HepG2 (cell line): Measurements from ENCODE around the gene LITAFD. TPM values are rescaled to one million over a fixed set of nuclear protein-coding genes. Genes with fewer than 3 reads are reported as not detected.

ENCODE experiments used
- ATAC-seq: fragments of 200-7000 bp; cut with Tn5 transposase; 3 replicates; pipeline ENCODE4 v1.9.1; 2020; ENCODE audit warnings: mild to moderate bottlenecking, moderate library complexity
- BruUV-seq: library from RNA; stranded (reverse); fragments of 400-500 nt; replicated peaks from 2 replicates; lab custom pipeline; 2021; lab: Mats Ljungman, UMichigan
- CTCF ChIA-PET: fragments of 300-600 bp; formaldehyde crosslinking; extraction: SDS; loops from one replicate; lab custom pipeline; 2021; ENCODE audit warnings: low total read pairs, inconsistent platforms, low intra/inter-chr PET ratio; lab: Yijun Ruan, JAX
- POLR2A ChIA-PET: fragments of 350-600 bp; sonication (Branson Sonifier 250); formaldehyde crosslinking; loops from one replicate; lab custom pipeline; 2020; ENCODE audit warnings: antibody characterized with exemption, inconsistent platforms; lab: Yijun Ruan, JAX
- DNase-seq: peaks from one replicate; pipeline ENCODE4 v3.0.0-alpha.2; 2015; ENCODE audit warnings: low spot score
- FAIRE-seq: peaks from 3 replicates; lab custom pipeline; 2011; peaks lifted over from hg19 to GRCh38; lab: Jason Lieb, UNC
- H2AFZ ChIP-seq: one replicate; pipeline ENCODE4 v1.6.1; 2011; ENCODE audit warnings: low read length, inconsistent platforms
- H3K27ac ChIP-seq: fragments of 300-600 bp; 3 replicates; pipeline ENCODE4 v1.8.0; 2011; ENCODE audit warnings: mixed run types, mild to moderate bottlenecking, mixed read lengths, low read length, inconsistent platforms; ENCODE audit not compliant: insufficient read depth; ENCODE audit errors: extremely low read length
- H3K27me3 ChIP-seq, 2 experiments: fragments of 200-600 bp in 1 of 2; 2 replicates in 1 of 2; 3 replicates in 1 of 2; pipeline versions ENCODE4 v1.6.0 to v1.8.0; 2011; ENCODE audit warnings: low read length in 2 of 2, mild to moderate bottlenecking in 2 of 2, moderate library complexity in 2 of 2, inconsistent platforms in 1 of 2; ENCODE audit not compliant: insufficient read depth in 2 of 2, control insufficient read depth in 1 of 2
- H3K36me3 ChIP-seq, 2 experiments: fragments of 200-600 bp in 1 of 2; replicated peaks in 1 of 2; 2 replicates in 1 of 2; 3 replicates in 1 of 2; pipeline versions ENCODE4 v1.5.1 to v1.8.0; 2011; ENCODE audit warnings: low read length in 2 of 2, inconsistent platforms in 1 of 2; ENCODE audit not compliant: insufficient read depth in 2 of 2, control insufficient read depth in 1 of 2
- H3K4me1 ChIP-seq: 2 replicates; pipeline ENCODE4 v1.5.1; 2012; ENCODE audit warnings: low read length, inconsistent platforms; ENCODE audit not compliant: insufficient read depth
- H3K4me2 ChIP-seq: 2 replicates; pipeline ENCODE4 v1.6.0; 2011; ENCODE audit warnings: low read depth, low read length, inconsistent platforms
- H3K4me3 ChIP-seq, 3 experiments: fragments of 200-600 bp in 1 of 3; sonication (generic), shearing (Covaris generic) in 1 of 3; replicated peaks in 1 of 3; 2 replicates each; pipeline ENCODE4 v1.5.1; 2011 to 2016; ENCODE audit warnings: low read length in 3 of 3, inconsistent platforms in 2 of 3, low read depth in 2 of 3, mild to moderate bottlenecking in 2 of 3, control low read depth in 1 of 3, mixed read lengths in 1 of 3; ENCODE audit not compliant: insufficient read depth in 1 of 3
- H3K79me2 ChIP-seq: one replicate; pipeline ENCODE4 v1.6.1; 2011; ENCODE audit warnings: low read length, inconsistent platforms; ENCODE audit not compliant: insufficient read depth
- H3K9ac ChIP-seq: 2 replicates; pipeline ENCODE4 v1.6.0; 2011; ENCODE audit warnings: mild to moderate bottlenecking, low read depth, low read length, inconsistent platforms; ENCODE audit not compliant: insufficient read depth
- H3K9me3 ChIP-seq: 2 replicates; pipeline ENCODE4 v1.5.1; 2012; ENCODE audit warnings: mild to moderate bottlenecking, low read length
- H4K20me1 ChIP-seq: 2 replicates; pipeline ENCODE4 v1.6.0; 2011; ENCODE audit warnings: inconsistent platforms, mild to moderate bottlenecking, low read length, moderate library complexity; ENCODE audit not compliant: insufficient read depth
- AGO2 ChIP-seq: fragments of 200-400 bp; formaldehyde crosslinking; optimal IDR thresholded peaks from 2 replicates; pipeline ENCODE3; 2017; ENCODE audit warnings: mild to moderate bottlenecking, low read depth, low read length, moderate library complexity
- NFRKB ChIP-seq: fragments of 450-650 bp; IDR thresholded peaks from 2 replicates; pipeline ENCODE4 v1.6.1; 2017
- RBM22 ChIP-seq: fragments of 200-400 bp; formaldehyde crosslinking; optimal IDR thresholded peaks from 2 replicates; pipeline ENCODE3; 2017; ENCODE audit warnings: mild to moderate bottlenecking, low read length, moderate library complexity
- SOX5 ChIP-seq: IDR thresholded peaks from 2 replicates; pipeline ENCODE4 v1.6.1; 2016; ENCODE audit warnings: borderline replicate concordance
- ZNF282 ChIP-seq: fragments of 450-650 bp; IDR thresholded peaks from 2 replicates; pipeline ENCODE4 v1.6.1; 2018; ENCODE audit not compliant: partially characterized antibody
- WGBS: methylation state at CpG from one replicate; pipeline ENCODE4 v1.1.6; 2017; ENCODE audit warnings: low lambda C conversion rate; 5-methylcytosine and 5-hydroxymethylcytosine counted together
- in situ Hi-C: cut with HindIII; loops from 2 replicates; pipeline ENCODE4 v1.10.0; 2017; ENCODE audit warnings: low pct_unique_long_range_greater_than_20kb; ENCODE audit not compliant: extremely low pct_ligation_motif_present
- intact Hi-C: fragments of 100-400 bp; cut with micrococcal nuclease; formaldehyde crosslinking; loops from one replicate; pipeline ENCODE4 v1.10.0; 2022; ENCODE audit not compliant: unreplicated experiment
- polyA plus RNA-seq, 8 experiments: library from polyadenylated mRNA; depleted of rRNA in 3 of 8; stranded (reverse) in 7 of 8; unstranded in 1 of 8; fragments of >200 nt; fragmentation: Illumina TruSeq in 4 of 8; extraction: Trizol in 4 of 8; gene quantifications; 2 replicates each; pipeline versions ENCODE4 v1.2.1 to v1.2.3, GENCODE V29; 2011 to 2016; ENCODE audit warnings: low read depth in 4 of 8, missing spikeins in 1 of 8, mixed read lengths in 1 of 8; ENCODE audit not compliant: insufficient read depth in 1 of 8
- total RNA-seq, 5 experiments: library from RNA; depleted of rRNA; stranded (reverse); fragments of >200 nt; fragmentation: Illumina TruSeq; extraction: Trizol; gene quantifications; 2 replicates each; pipeline ENCODE4 v1.2.3, GENCODE V29; 2016; ENCODE audit warnings: low read depth in 1 of 5
- TF ChIP-seq, protein P1 (sequence below): sonication (generic); formaldehyde crosslinking; IDR thresholded peaks from 2 replicates; pipeline ENCODE4 v1.4.0; 2020; ENCODE audit warnings: low read depth, missing genetic modification reagents
- TF ChIP-seq, protein P2 (sequence below): sonication (generic); formaldehyde crosslinking; conservative IDR thresholded peaks from 2 replicates; pipeline ENCODE4 v1.8.1; 2023; ENCODE audit warnings: missing genetic modification reagents

Gene LITAFD
- total and polyA plus RNA-seq, 2 of the 13 experiments (the other 11 are each of a cell fraction or from before 2014, with no cell fraction given), result not detected

GRCh38 chr16:8915722-8916301, 33.7 kb downstream of the LITAFD start:
- intact Hi-C loops, result no loop called here
- ChIA-PET CTCF (no interaction called here), POLR2A (interaction anchor here (1.4 kb wide), 1 partner anchor 47 kb away, joined by 3 read pairs; the partner anchor contains the start of gene CARHSP1)
- in situ Hi-C loops, result no loop called here
- H2AFZ ChIP-seq, result no peak overlapping the region
- no peak overlapping the region for H3K9ac ChIP-seq
- TF ChIP-seq NFRKB (no peak), AGO2 (peak; percentile 10), ZNF282 (no peak), SOX5 (CRISPR knock-in tag) (no peak), RBM22 (peak; percentile 96)
- TF ChIP-seq, protein P1, sequence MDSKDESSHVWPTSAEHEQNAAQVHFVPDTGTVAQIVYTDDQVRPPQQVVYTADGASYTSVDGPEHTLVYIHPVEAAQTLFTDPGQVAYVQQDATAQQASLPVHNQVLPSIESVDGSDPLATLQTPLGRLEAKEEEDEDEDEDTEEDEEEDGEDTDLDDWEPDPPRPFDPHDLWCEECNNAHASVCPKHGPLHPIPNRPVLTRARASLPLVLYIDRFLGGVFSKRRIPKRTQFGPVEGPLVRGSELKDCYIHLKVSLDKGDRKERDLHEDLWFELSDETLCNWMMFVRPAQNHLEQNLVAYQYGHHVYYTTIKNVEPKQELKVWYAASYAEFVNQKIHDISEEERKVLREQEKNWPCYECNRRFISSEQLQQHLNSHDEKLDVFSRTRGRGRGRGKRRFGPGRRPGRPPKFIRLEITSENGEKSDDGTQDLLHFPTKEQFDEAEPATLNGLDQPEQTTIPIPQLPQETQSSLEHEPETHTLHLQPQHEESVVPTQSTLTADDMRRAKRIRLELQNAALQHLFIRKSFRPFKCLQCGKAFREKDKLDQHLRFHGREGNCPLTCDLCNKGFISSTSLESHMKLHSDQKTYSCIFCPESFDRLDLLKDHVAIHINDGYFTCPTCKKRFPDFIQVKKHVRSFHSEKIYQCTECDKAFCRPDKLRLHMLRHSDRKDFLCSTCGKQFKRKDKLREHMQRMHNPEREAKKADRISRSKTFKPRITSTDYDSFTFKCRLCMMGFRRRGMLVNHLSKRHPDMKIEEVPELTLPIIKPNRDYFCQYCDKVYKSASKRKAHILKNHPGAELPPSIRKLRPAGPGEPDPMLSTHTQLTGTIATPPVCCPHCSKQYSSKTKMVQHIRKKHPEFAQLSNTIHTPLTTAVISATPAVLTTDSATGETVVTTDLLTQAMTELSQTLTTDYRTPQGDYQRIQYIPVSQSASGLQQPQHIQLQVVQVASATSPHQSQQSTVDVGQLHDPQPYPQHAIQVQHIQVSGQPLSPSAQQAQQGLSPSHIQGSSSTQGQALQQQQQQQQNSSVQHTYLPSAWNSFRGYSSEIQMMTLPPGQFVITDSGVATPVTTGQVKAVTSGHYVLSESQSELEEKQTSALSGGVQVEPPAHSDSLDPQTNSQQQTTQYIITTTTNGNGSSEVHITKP, result no peak
- TF ChIP-seq, protein P2, sequence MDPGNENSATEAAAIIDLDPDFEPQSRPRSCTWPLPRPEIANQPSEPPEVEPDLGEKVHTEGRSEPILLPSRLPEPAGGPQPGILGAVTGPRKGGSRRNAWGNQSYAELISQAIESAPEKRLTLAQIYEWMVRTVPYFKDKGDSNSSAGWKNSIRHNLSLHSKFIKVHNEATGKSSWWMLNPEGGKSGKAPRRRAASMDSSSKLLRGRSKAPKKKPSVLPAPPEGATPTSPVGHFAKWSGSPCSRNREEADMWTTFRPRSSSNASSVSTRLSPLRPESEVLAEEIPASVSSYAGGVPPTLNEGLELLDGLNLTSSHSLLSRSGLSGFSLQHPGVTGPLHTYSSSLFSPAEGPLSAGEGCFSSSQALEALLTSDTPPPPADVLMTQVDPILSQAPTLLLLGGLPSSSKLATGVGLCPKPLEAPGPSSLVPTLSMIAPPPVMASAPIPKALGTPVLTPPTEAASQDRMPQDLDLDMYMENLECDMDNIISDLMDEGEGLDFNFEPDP (CRISPR knock-in tag), result 0 out of 2 replicates have a peak, but pooled peaks have one; percentile 49
- peaks cover 19% of the 10 kb centered on the region for H3K79me2 ChIP-seq
- H3K4me3 ChIP-seq, result no peak overlapping the region
- TSS peak; percentile 34 for BruUV-seq
- no peaks in the 10 kb centered on the region for H3K4me1 ChIP-seq
- peaks cover 73 to 98% of the 10 kb centered on the region in 2 experiments for H3K36me3 ChIP-seq
- H4K20me1 ChIP-seq, result peaks cover 10% of the 10 kb centered on the region
- H3K4me2 ChIP-seq, result no peak overlapping the region
- no peaks in the 10 kb centered on the region for H3K27me3 ChIP-seq
- 97% methylated on average over 7 of the region's 7 CpGs for WGBS
- H3K9me3 ChIP-seq, result no peaks in the 10 kb centered on the region
- ATAC-seq, result no peak
- no peak overlapping the region for H3K27ac ChIP-seq
- no peak for DNase-seq
- FAIRE-seq, result no peak
